SJSA1 (cell line): ENCODE data around the gene DPCD. TPM values are rescaled to one million over a fixed set of nuclear protein-coding genes. Genes with fewer than 3 reads are reported as not detected.

Experiments
- DNase-seq, 2 experiments: peaks; one replicate each; pipeline ENCODE4 v3.0.0-alpha.2; 2015 to 2020; ENCODE audit warnings: low spot score in 2 of 2, low read depth in 1 of 2
- H3K27ac ChIP-seq: fragments of 250-450 bp; sonication (Bioruptor Pico); 2 replicates; pipeline ENCODE4 v1.5.1; 2020; ENCODE audit warnings: mild to moderate bottlenecking, moderate library complexity
- H3K27me3 ChIP-seq: fragments of 250-450 bp; sonication (Bioruptor Pico); replicated peaks from 2 replicates; pipeline ENCODE4 v1.5.1; 2020; ENCODE audit warnings: mild to moderate bottlenecking, moderate library complexity
- H3K36me3 ChIP-seq: fragments of 250-450 bp; sonication (Bioruptor Pico); 2 replicates; pipeline ENCODE4 v1.5.1; 2020; ENCODE audit warnings: mild to moderate bottlenecking
- H3K4me1 ChIP-seq: fragments of 250-450 bp; sonication (Bioruptor Pico); replicated peaks from 2 replicates; pipeline ENCODE4 v1.6.1; 2021; ENCODE audit warnings: mild to moderate bottlenecking
- H3K4me3 ChIP-seq: fragments of 250-450 bp; sonication (Bioruptor Pico); 2 replicates; pipeline ENCODE4 v1.5.1; 2020; ENCODE audit warnings: mild to moderate bottlenecking
- H3K9me3 ChIP-seq: fragments of 250-450 bp; sonication (Bioruptor Pico); replicated peaks from 2 replicates; pipeline ENCODE4 v1.5.1; 2020; ENCODE audit warnings: mild to moderate bottlenecking
- total RNA-seq: library from RNA; depleted of rRNA; stranded (reverse); fragments of >200 nt; shearing (Covaris generic); gene quantifications from 2 replicates; pipeline ENCODE4 v1.2.3, GENCODE V29; 2014

The DPCD gene
- total RNA-seq, 1 experiment from 2014 or later = 34.8 TPM

- Histone ChIP-seq H3K9me3 (no peaks in the 10 kb centered on the region; the same call in 1 of the 2 replicates), H3K27ac (no peak overlapping the region), H3K27me3 (peaks cover 28% of the 10 kb centered on the region), H3K4me3 (no peak overlapping the region), H3K4me1 (peaks cover 8% of the 10 kb centered on the region), H3K36me3 (no peaks in the 10 kb centered on the region)
- peak in 1 of 2 experiments; percentile 36 for DNase-seq
These were observed 25.9 kb upstream of the DPCD start for GRCh38 chr10:101562231-101562630.

- H3K27me3 ChIP-seq = peaks cover 32% of the 10 kb centered on the region
- no peak overlapping the region for H3K27ac ChIP-seq
- no peaks in the 10 kb centered on the region for H3K36me3 ChIP-seq
- H3K9me3 ChIP-seq = no peaks in the 10 kb centered on the region; the same call in 1 of the 2 replicates
- DNase-seq = peak in 1 of 2 experiments; percentile 17
- H3K4me3 ChIP-seq = no peak overlapping the region
- H3K4me1 ChIP-seq = peaks cover 8% of the 10 kb centered on the region
These were observed 25.1 kb upstream of the DPCD start for GRCh38 chr10:101563007-101563406.

- H3K9me3 ChIP-seq = no peaks in the 10 kb centered on the region; the same call in 1 of the 2 replicates
- peak in 1 of 2 experiments; percentile 22 for DNase-seq
- H3K27ac ChIP-seq = no peak overlapping the region
- no peaks in the 10 kb centered on the region for H3K36me3 ChIP-seq
- peaks cover 35% of the 10 kb centered on the region for H3K27me3 ChIP-seq
- H3K4me1 ChIP-seq = peaks cover 8% of the 10 kb centered on the region
- no peak overlapping the region for H3K4me3 ChIP-seq
These were observed 24.6 kb upstream of the DPCD start for GRCh38 chr10:101563497-101564040.

- DNase-seq = peak in 1 of 2 experiments; percentile 24
- no peaks in the 10 kb centered on the region for H3K36me3 ChIP-seq
- no peak overlapping the region for H3K4me3 ChIP-seq
- peaks cover 11% of the 10 kb centered on the region for H3K4me1 ChIP-seq
- peaks cover 39% of the 10 kb centered on the region for H3K27me3 ChIP-seq
- no peak overlapping the region for H3K27ac ChIP-seq
- H3K9me3 ChIP-seq = no peaks in the 10 kb centered on the region
These were observed 23.6 kb upstream of the DPCD start for GRCh38 chr10:101564490-101564991.

GRCh38 chr10:101565370-101565900 lies 22.7 kb upstream of the DPCD start:
- peaks cover 43% of the 10 kb centered on the region for H3K27me3 ChIP-seq
- H3K4me3 ChIP-seq = no peak overlapping the region
- no peak overlapping the region for H3K27ac ChIP-seq
- peak in 1 of 2 experiments; percentile 20 for DNase-seq
- peaks cover 18% of the 10 kb centered on the region for H3K4me1 ChIP-seq
- no peaks in the 10 kb centered on the region for H3K36me3 ChIP-seq
- H3K9me3 ChIP-seq = no peaks in the 10 kb centered on the region

- no peak overlapping the region for H3K27ac ChIP-seq
- no peak overlapping the region for H3K4me3 ChIP-seq
- H3K9me3 ChIP-seq = no peaks in the 10 kb centered on the region
- H3K27me3 ChIP-seq = peaks cover 43% of the 10 kb centered on the region
- H3K36me3 ChIP-seq = no peaks in the 10 kb centered on the region
- peaks cover 21% of the 10 kb centered on the region for H3K4me1 ChIP-seq
- no peak for DNase-seq
These were observed 22.2 kb upstream of the DPCD start for GRCh38 chr10:101565936-101566332.

- H3K4me3 ChIP-seq = no peak overlapping the region
- peaks cover 21% of the 10 kb centered on the region for H3K4me1 ChIP-seq
- H3K27ac ChIP-seq = no peak overlapping the region
- H3K36me3 ChIP-seq = no peaks in the 10 kb centered on the region
- H3K27me3 ChIP-seq = peaks cover 43% of the 10 kb centered on the region
- no peak for DNase-seq
- H3K9me3 ChIP-seq = no peaks in the 10 kb centered on the region
These were observed 21.6 kb upstream of the DPCD start for GRCh38 chr10:101566333-101567164.

GRCh38 chr10:101567165-101568006 lies 20.7 kb upstream of the DPCD start:
- DNase-seq = no peak
- no peak overlapping the region for H3K4me3 ChIP-seq
- peaks cover 21% of the 10 kb centered on the region for H3K4me1 ChIP-seq
- H3K27ac ChIP-seq = no peak overlapping the region
- no peaks in the 10 kb centered on the region for H3K9me3 ChIP-seq
- H3K36me3 ChIP-seq = no peaks in the 10 kb centered on the region
- H3K27me3 ChIP-seq = peaks cover 43% of the 10 kb centered on the region

- peaks cover 43% of the 10 kb centered on the region for H3K27me3 ChIP-seq
- peaks cover 5% of the 10 kb centered on the region; the same call in 1 of the 2 replicates for H3K9me3 ChIP-seq
- no peaks in the 10 kb centered on the region for H3K36me3 ChIP-seq
- DNase-seq = no peak
- no peak overlapping the region for H3K27ac ChIP-seq
- H3K4me1 ChIP-seq = peaks cover 21% of the 10 kb centered on the region
- H3K4me3 ChIP-seq = no peak overlapping the region
These were observed 19.9 kb upstream of the DPCD start for GRCh38 chr10:101568054-101568745.

- Histone ChIP-seq H3K9me3 (peaks cover 5% of the 10 kb centered on the region; the same call in 1 of the 2 replicates), H3K27ac (no peak overlapping the region), H3K27me3 (peaks cover 43% of the 10 kb centered on the region), H3K36me3 (no peaks in the 10 kb centered on the region), H3K4me3 (no peak overlapping the region), H3K4me1 (peaks cover 21% of the 10 kb centered on the region)
- no peak for DNase-seq
These were observed 18.8 kb upstream of the DPCD start for GRCh38 chr10:101569323-101569621.

GRCh38 chr10:101569622-101570427 lies 18.3 kb upstream of the DPCD start:
- no peaks in the 10 kb centered on the region for H3K36me3 ChIP-seq
- H3K27ac ChIP-seq = no peak overlapping the region
- peaks cover 38% of the 10 kb centered on the region for H3K27me3 ChIP-seq
- H3K4me3 ChIP-seq = peak overlapping the region; percentile 47
- peaks cover 21% of the 10 kb centered on the region for H3K4me1 ChIP-seq
- peak; percentile 69 to 75 for DNase-seq
- peaks cover 5% of the 10 kb centered on the region; the same call in 1 of the 2 replicates for H3K9me3 ChIP-seq

- peak overlapping the region; percentile 47 for H3K4me3 ChIP-seq
- DNase-seq = no peak
- no peaks in the 10 kb centered on the region for H3K36me3 ChIP-seq
- peaks cover 21% of the 10 kb centered on the region for H3K4me1 ChIP-seq
- H3K27me3 ChIP-seq = peaks cover 31% of the 10 kb centered on the region
- H3K9me3 ChIP-seq = peaks cover 5% of the 10 kb centered on the region; the same call in 1 of the 2 replicates
- H3K27ac ChIP-seq = no peak overlapping the region
These were observed 17.5 kb upstream of the DPCD start for GRCh38 chr10:101570428-101571270.
